B cell (primary cell): ENCODE results near the gene THOC7. TPM values are rescaled to one million over a fixed set of nuclear protein-coding genes. Genes with fewer than 3 reads are reported as not detected.

Experiments
- ATAC-seq: fragments of 200-7000 bp; cut with Tn5 transposase; one replicate; pipeline ENCODE4 v1.10.0; 2021; ENCODE audit warnings: low read depth, mild to moderate bottlenecking, moderate number of reproducible peaks, moderate library complexity
- CTCF ChIA-PET: fragments of 350-600 bp; sonication (Branson Sonifier 250); formaldehyde crosslinking; loops from one replicate; lab custom pipeline; 2021; ENCODE audit warnings: antibody characterized with exemption, inconsistent platforms; lab: Charles Lee
- POLR2A ChIA-PET: fragments of 350-600 bp; sonication (Branson Sonifier 250); formaldehyde crosslinking; loops from one replicate; lab custom pipeline; 2021; ENCODE audit warnings: antibody characterized with exemption; lab: Charles Lee
- DNase-seq: peaks from one replicate; pipeline ENCODE4 v3.0.0; 2013
- H2AFZ ChIP-seq: 2 replicates; pipeline ENCODE4 v1.6.1; 2012; ENCODE audit warnings: mild to moderate bottlenecking, low read depth, low read length; ENCODE audit not compliant: insufficient read depth, poor library complexity, severe bottlenecking
- H3K27ac ChIP-seq, 2 donors: 1 replicate in 1 of 2; 2 replicates in 1 of 2; pipeline ENCODE4 v1.5.1; 2012 to 2013; ENCODE audit warnings: low read length in 2 of 2, mild to moderate bottlenecking in 2 of 2, moderate library complexity in 1 of 2
- H3K27me3 ChIP-seq, 4 experiments: fragments of 200-600 bp in 1 of 4; sonication (generic) in 1 of 4; replicated peaks in 1 of 4; 1 replicate in 2 of 4; 2 replicates in 2 of 4; pipeline versions ENCODE4 v1.6.1 to v1.7.0; 2013 to 2016; ENCODE audit warnings: low read length in 3 of 4, mild to moderate bottlenecking in 2 of 4, mixed read lengths in 1 of 4, moderate library complexity in 1 of 4; ENCODE audit not compliant: insufficient read depth in 4 of 4, control insufficient read depth in 3 of 4; ENCODE audit errors: control extremely low read depth in 1 of 4
- H3K36me3 ChIP-seq, 2 experiments: replicated peaks in 1 of 2; 1 replicate in 1 of 2; 2 replicates in 1 of 2; pipeline versions ENCODE4 v1.6.1 to v1.7.1; 2013; ENCODE audit warnings: low read length in 1 of 2; ENCODE audit not compliant: insufficient read depth in 2 of 2, control insufficient read depth in 1 of 2; ENCODE audit errors: control extremely low read depth in 1 of 2, extremely low read depth in 1 of 2
- H3K4me1 ChIP-seq, 2 donors: fragments of 200-600 bp in 1 of 2; sonication (generic) in 1 of 2; 1 replicate in 1 of 2; 2 replicates in 1 of 2; pipeline versions ENCODE4 v1.5.1 to v1.6.1; 2013 to 2017; ENCODE audit warnings: low read length in 2 of 2; ENCODE audit not compliant: control insufficient read depth in 2 of 2, insufficient read depth in 2 of 2
- H3K4me2 ChIP-seq: replicated peaks from 2 replicates; pipeline ENCODE3; 2012; ENCODE audit warnings: mild to moderate bottlenecking, low read depth, low read length; ENCODE audit not compliant: poor library complexity, severe bottlenecking
- H3K4me3 ChIP-seq, 5 experiments: fragments of 200-600 bp in 1 of 5; sonication (generic) in 1 of 5; 1 replicate in 3 of 5; 2 replicates in 2 of 5; pipeline versions ENCODE4 v1.5.1 to v1.7.0; 2011 to 2016; ENCODE audit warnings: low read length in 4 of 5, mild to moderate bottlenecking in 4 of 5, low read depth in 2 of 5, control low read depth in 1 of 5, moderate library complexity in 1 of 5; ENCODE audit not compliant: insufficient read depth in 1 of 5; ENCODE audit errors: control extremely low read depth in 1 of 5, extremely low read depth in 1 of 5
- H3K79me2 ChIP-seq: fragments of 200-600 bp; sonication (generic); one replicate; pipeline ENCODE4 v1.6.0; 2016; ENCODE audit warnings: low read length; ENCODE audit not compliant: control insufficient read depth, insufficient read depth
- H3K9ac ChIP-seq: fragments of 200-600 bp; sonication (generic); 2 replicates; pipeline ENCODE4 v1.6.1; 2017; ENCODE audit warnings: mild to moderate bottlenecking, low read length, moderate library complexity
- H3K9me3 ChIP-seq, 3 donors: one replicate each; pipeline versions ENCODE4 v1.6.1 to v1.7.1; 2013; ENCODE audit warnings: low read length in 2 of 3; ENCODE audit not compliant: control insufficient read depth in 2 of 3, insufficient read depth in 1 of 3; ENCODE audit errors: control extremely low read depth in 1 of 3
- H4K20me1 ChIP-seq: 2 replicates; pipeline ENCODE4 v1.6.0; 2012; ENCODE audit warnings: mild to moderate bottlenecking, low read length; ENCODE audit not compliant: insufficient read depth, control insufficient read depth, poor library complexity, severe bottlenecking
- H3K27ac Mint-ChIP-seq: one replicate; pipeline ENCODE4 v1.8.0; 2021; ENCODE audit warnings: mixed read lengths
- H3K27me3 Mint-ChIP-seq: one replicate; pipeline ENCODE4 v1.8.0; 2021; ENCODE audit warnings: mixed read lengths
- H3K4me1 Mint-ChIP-seq: one replicate; pipeline ENCODE4 v1.8.0; 2021; ENCODE audit warnings: mixed read lengths
- H3K4me3 Mint-ChIP-seq: one replicate; pipeline ENCODE4 v1.8.0; 2021; ENCODE audit warnings: mixed read lengths
- H3K9me3 Mint-ChIP-seq: one replicate; pipeline ENCODE4 v1.8.0; 2022; ENCODE audit warnings: mixed read lengths; ENCODE audit not compliant: insufficient read depth
- CTCF ChIP-seq: fragments of 200-600 bp; IDR thresholded peaks from one replicate; pipeline ENCODE4 v1.8.0; 2022; ENCODE audit warnings: antibody characterized with exemption, mild to moderate bottlenecking
- EZH2 ChIP-seq: IDR thresholded peaks from 2 replicates; pipeline ENCODE4 v1.6.1; 2012; ENCODE audit warnings: borderline replicate concordance, low read depth, mild to moderate bottlenecking, moderate library complexity, low read length; ENCODE audit not compliant: insufficient read depth, poor library complexity, severe bottlenecking
- WGBS: methylation state at CpG from one replicate; pipeline ENCODE4 v1.1.5; 2013; ENCODE audit warnings: missing lambda C conversion rate; ENCODE audit not compliant: insufficient coverage; 5-methylcytosine and 5-hydroxymethylcytosine counted together
- intact Hi-C: fragments of 100-400 bp; cut with micrococcal nuclease; formaldehyde crosslinking; loops from one replicate; pipeline ENCODE4 v1.10.0; 2022
- polyA plus RNA-seq: library from polyadenylated mRNA; depleted of rRNA; stranded (reverse); fragments of >200 nt; gene quantifications from 2 replicates; pipeline ENCODE4 v1.2.3, GENCODE V29; 2012
- total RNA-seq, 2 donors: library from RNA; stranded (reverse); fragments of 120-200 nt in 1 of 2; gene quantifications; 1 replicate in 1 of 2; 2 replicates in 1 of 2; pipeline versions ENCODE4 v1.2.3 to v1.2.4, GENCODE V29; 2013 to 2022

THOC7 gene
- total and polyA plus RNA-seq, 2 donors (not counting 1 experiment from before 2014, with no cell fraction given) = 17.5 to 30.5 TPM

DNA sequence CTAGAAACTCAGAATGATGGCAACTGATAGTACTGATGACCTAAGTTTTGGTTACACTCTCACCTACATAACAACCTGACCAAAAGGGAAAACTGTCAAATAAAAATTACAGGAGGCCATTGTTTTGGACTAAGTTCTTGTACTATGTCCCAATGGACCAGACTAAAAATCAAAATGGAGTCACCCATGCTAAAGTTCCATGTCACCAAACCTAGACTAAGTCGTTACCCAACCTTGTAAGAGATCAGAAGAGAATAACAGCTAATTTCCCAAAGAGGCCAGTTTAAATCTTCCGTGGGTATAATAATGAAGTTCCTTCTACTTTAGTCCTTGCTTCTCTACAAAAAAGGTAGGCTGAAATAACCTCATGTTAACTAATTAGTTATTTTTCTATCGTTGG, 12.3 kb downstream of the THOC7 start:
- CTCF ChIA-PET = interaction anchor here (1.1 kb wide), 1 partner anchor 141 kb away, joined by 3 read pairs; no protein-coding TSS in a partner anchor
- no peaks in the 10 kb centered on the region for H3K4me1 ChIP-seq
- H3K27ac ChIP-seq = no peak overlapping the region
- H3K4me3 Mint-ChIP-seq = no peak overlapping the region
- H3K27me3 Mint-ChIP-seq = no peaks in the 10 kb centered on the region
- peaks cover 3% of the 10 kb centered on the region for H3K4me1 Mint-ChIP-seq
- H3K4me3 ChIP-seq = no peak overlapping the region
- no peaks in the 10 kb centered on the region for H4K20me1 ChIP-seq
- no peak overlapping the region for H3K9ac ChIP-seq
- no peaks in the 10 kb centered on the region for H3K9me3 ChIP-seq
- ATAC-seq = no peak
- no peak overlapping the region for H2AFZ ChIP-seq
- intact Hi-C loops = no loop called here
- no peak overlapping the region for H3K4me2 ChIP-seq
- H3K27ac Mint-ChIP-seq = no peak overlapping the region
- WGBS = 100% methylated on average over 1 of the region's 3 CpGs
- H3K79me2 ChIP-seq = peaks cover 33% of the 10 kb centered on the region
- H3K27me3 ChIP-seq = no peaks in the 10 kb centered on the region
- no peaks in the 10 kb centered on the region for H3K9me3 Mint-ChIP-seq
- no peak for DNase-seq
- POLR2A ChIA-PET = no interaction called here
- TF ChIP-seq CTCF (no peak), EZH2 (no peak)
- no peaks in the 10 kb centered on the region for H3K36me3 ChIP-seq

DNA sequence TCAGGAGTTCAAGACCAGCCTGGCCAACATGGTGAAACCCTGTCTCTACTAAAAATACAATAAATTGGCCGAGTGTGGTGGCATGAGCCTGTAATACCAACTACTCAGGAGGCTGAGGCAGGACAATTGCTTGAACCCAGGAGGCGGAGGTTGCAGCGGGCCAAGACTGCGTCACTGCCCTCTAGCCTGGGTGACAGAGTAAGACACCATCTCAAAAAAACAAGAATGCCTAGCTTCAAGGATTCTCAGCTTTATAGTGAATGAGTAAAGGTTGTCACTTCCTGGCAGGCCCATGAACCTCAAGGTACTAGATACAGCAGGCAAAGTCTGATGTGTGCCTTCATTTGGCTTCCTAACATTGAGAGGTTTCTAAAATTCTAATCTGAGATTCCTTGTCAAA, 14.4 kb downstream of the THOC7 start:
- H3K4me3 ChIP-seq = no peak overlapping the region
- H3K9me3 ChIP-seq = no peaks in the 10 kb centered on the region
- CTCF ChIA-PET = no interaction called here
- no peaks in the 10 kb centered on the region for H3K9me3 Mint-ChIP-seq
- no peak for ATAC-seq
- no peaks in the 10 kb centered on the region for H3K27me3 ChIP-seq
- H3K9ac ChIP-seq = no peak overlapping the region
- no peak overlapping the region for H3K27ac ChIP-seq
- H3K36me3 ChIP-seq = peaks cover 0 to 4% of the 10 kb centered on the region in 2 experiments
- no peaks in the 10 kb centered on the region for H4K20me1 ChIP-seq
- no peaks in the 10 kb centered on the region for H3K4me1 Mint-ChIP-seq
- peaks cover 39% of the 10 kb centered on the region for H3K79me2 ChIP-seq
- no peak overlapping the region for H3K4me3 Mint-ChIP-seq
- no peak for DNase-seq
- H2AFZ ChIP-seq = no peak overlapping the region
- H3K4me1 ChIP-seq = no peaks in the 10 kb centered on the region
- TF ChIP-seq CTCF (no peak), EZH2 (no peak)
- 100% methylated on average over 2 of the region's 4 CpGs for WGBS
- no peaks in the 10 kb centered on the region for H3K27me3 Mint-ChIP-seq
- POLR2A ChIA-PET = no interaction called here
- H3K4me2 ChIP-seq = no peak overlapping the region
- intact Hi-C loops = no loop called here
- no peak overlapping the region for H3K27ac Mint-ChIP-seq
